Left ventricle myocardium inferior (tissue), 1 donor: Measurements from ENCODE around the gene CNTN4. TPM values are rescaled to one million over a fixed set of nuclear protein-coding genes. Genes with fewer than 3 reads are reported as not detected.

Experiments used
- DNase-seq: peaks from one replicate; pipeline ENCODE4 v3.0.0-alpha.2; 2020
- H3K27ac ChIP-seq: fragments of 200-600 bp; replicated peaks from 2 replicates; pipeline ENCODE4 v1.8.0; 2021
- H3K27me3 ChIP-seq: fragments of 200-600 bp; 2 replicates; pipeline ENCODE4 v1.8.0; 2021; ENCODE audit warnings: low read depth
- H3K36me3 ChIP-seq: fragments of 200-600 bp; 2 replicates; pipeline ENCODE4 v1.8.0; 2021
- H3K4me1 ChIP-seq: fragments of 200-600 bp; 2 replicates; pipeline ENCODE4 v1.8.0; 2021
- H3K4me3 ChIP-seq: fragments of 200-600 bp; 2 replicates; pipeline ENCODE4 v1.8.0; 2021; ENCODE audit warnings: mild to moderate bottlenecking, moderate library complexity
- H3K9me3 ChIP-seq: fragments of 200-600 bp; replicated peaks from 2 replicates; pipeline ENCODE4 v1.8.0; 2021
- CTCF ChIP-seq: fragments of 200-600 bp; IDR thresholded peaks from 2 replicates; pipeline ENCODE4 v1.8.0; 2021; ENCODE audit warnings: antibody characterized with exemption, mild to moderate bottlenecking, borderline replicate concordance
- intact Hi-C: fragments of 100-400 bp; cut with micrococcal nuclease; formaldehyde crosslinking; loops from one replicate; pipeline ENCODE4 v1.11.0; 2022
- total RNA-seq: library from RNA; stranded (reverse); fragmentation: NEBNext Ultra II Directional; extraction: Animal tissue kit (Norgen Biotek cat#: 25700); gene quantifications from one replicate; pipeline ENCODE4 v1.2.1, GENCODE V29; 2021
- donor health status: DM: no; HTN: yes; CAD: no; lungs with severe emphysema.

The CNTN4 gene
- total RNA-seq, 1 donor from 2014 or later = 1.2 TPM

GRCh38 chr3:2206536-2206935 is 107.9 kb downstream of the CNTN4 start:
- Histone ChIP-seq H3K4me1 (no peaks in the 10 kb centered on the region), H3K9me3 (no peaks in the 10 kb centered on the region), H3K27me3 (no peaks in the 10 kb centered on the region), H3K4me3 (no peak overlapping the region), H3K27ac (no peak overlapping the region), H3K36me3 (no peaks in the 10 kb centered on the region)
- no peak for TF ChIP-seq CTCF
- intact Hi-C loops = no loop called here
- no peak for DNase-seq

- intact Hi-C loops = no loop called here
- H3K27me3 ChIP-seq = no peaks in the 10 kb centered on the region
- DNase-seq = no peak
Measured at GRCh38 chr3:2211568-2211967, 112.9 kb downstream of the CNTN4 start.

GRCh38 chr3:2212206-2212605 is 113.5 kb downstream of the CNTN4 start:
- Histone ChIP-seq H3K27ac (no peak overlapping the region), H3K36me3 (no peaks in the 10 kb centered on the region), H3K27me3 (no peaks in the 10 kb centered on the region), H3K4me1 (no peaks in the 10 kb centered on the region), H3K4me3 (no peak overlapping the region), H3K9me3 (no peaks in the 10 kb centered on the region)
- TF ChIP-seq CTCF = no peak
- intact Hi-C loops = no loop called here
- no peak for DNase-seq

More at GRCh38 chr3:2211568-2211967, 112.9 kb downstream of the CNTN4 start:
- TF ChIP-seq CTCF = no peak
- no peaks in the 10 kb centered on the region for H3K4me1 ChIP-seq
- H3K27ac ChIP-seq = no peak overlapping the region
- no peak overlapping the region for H3K4me3 ChIP-seq
- H3K36me3 ChIP-seq = no peaks in the 10 kb centered on the region
- no peaks in the 10 kb centered on the region for H3K9me3 ChIP-seq

- intact Hi-C loops = no loop called here
- TF ChIP-seq CTCF = no peak
- DNase-seq = no peak
Measured at GRCh38 chr3:2218375-2218774, 119.7 kb downstream of the CNTN4 start.

GRCh38 chr3:2218816-2219215 is 120.2 kb downstream of the CNTN4 start:
- H3K27me3 ChIP-seq = no peaks in the 10 kb centered on the region
- intact Hi-C loops = no loop called here
- H3K27ac ChIP-seq = no peak overlapping the region
- peaks cover 4% of the 10 kb centered on the region for H3K9me3 ChIP-seq
- DNase-seq = no peak
- no peak for TF ChIP-seq CTCF
- H3K4me3 ChIP-seq = no peak overlapping the region
- H3K36me3 ChIP-seq = no peaks in the 10 kb centered on the region
- no peaks in the 10 kb centered on the region for H3K4me1 ChIP-seq

More at GRCh38 chr3:2218375-2218774, 119.7 kb downstream of the CNTN4 start:
- Histone ChIP-seq H3K27ac (no peak overlapping the region), H3K4me1 (no peaks in the 10 kb centered on the region), H3K27me3 (no peaks in the 10 kb centered on the region), H3K9me3 (peaks cover 4% of the 10 kb centered on the region), H3K36me3 (no peaks in the 10 kb centered on the region), H3K4me3 (no peak overlapping the region)

GRCh38 chr3:2236203-2236602 is 137.5 kb downstream of the CNTN4 start:
- no peaks in the 10 kb centered on the region for H3K27me3 ChIP-seq
- H3K4me3 ChIP-seq = no peak overlapping the region
- no peak for TF ChIP-seq CTCF
- intact Hi-C loops = no loop called here
- no peak overlapping the region for H3K27ac ChIP-seq
- H3K9me3 ChIP-seq = no peaks in the 10 kb centered on the region
- no peaks in the 10 kb centered on the region for H3K4me1 ChIP-seq
- no peak for DNase-seq
- no peaks in the 10 kb centered on the region for H3K36me3 ChIP-seq
